GM20000 (cell line): ENCODE data around the gene PLEKHF1.
"Not testable (repeated sequence)": the region's sequence is repeated elsewhere in the genome, so short reads cannot be mapped to it uniquely, and the experiment has no call there.

Experiments
- DNase-seq: peaks from one replicate; pipeline ENCODE4 v3.0.0; 2012; ENCODE audit warnings: low spot score
- TF ChIP-seq, protein P1 (sequence below): IDR thresholded peaks from 2 replicates; pipeline ENCODE4 v1.5.1; 2012; ENCODE audit warnings: mild to moderate bottlenecking, control low read depth; ENCODE audit errors: extremely low read depth, missing control alignments

Gene PLEKHF1

GRCh38 chr19:29708554-29709439, 43.5 kb downstream of the PLEKHF1 start:
- no peak for DNase-seq
- TF ChIP-seq, protein P1, sequence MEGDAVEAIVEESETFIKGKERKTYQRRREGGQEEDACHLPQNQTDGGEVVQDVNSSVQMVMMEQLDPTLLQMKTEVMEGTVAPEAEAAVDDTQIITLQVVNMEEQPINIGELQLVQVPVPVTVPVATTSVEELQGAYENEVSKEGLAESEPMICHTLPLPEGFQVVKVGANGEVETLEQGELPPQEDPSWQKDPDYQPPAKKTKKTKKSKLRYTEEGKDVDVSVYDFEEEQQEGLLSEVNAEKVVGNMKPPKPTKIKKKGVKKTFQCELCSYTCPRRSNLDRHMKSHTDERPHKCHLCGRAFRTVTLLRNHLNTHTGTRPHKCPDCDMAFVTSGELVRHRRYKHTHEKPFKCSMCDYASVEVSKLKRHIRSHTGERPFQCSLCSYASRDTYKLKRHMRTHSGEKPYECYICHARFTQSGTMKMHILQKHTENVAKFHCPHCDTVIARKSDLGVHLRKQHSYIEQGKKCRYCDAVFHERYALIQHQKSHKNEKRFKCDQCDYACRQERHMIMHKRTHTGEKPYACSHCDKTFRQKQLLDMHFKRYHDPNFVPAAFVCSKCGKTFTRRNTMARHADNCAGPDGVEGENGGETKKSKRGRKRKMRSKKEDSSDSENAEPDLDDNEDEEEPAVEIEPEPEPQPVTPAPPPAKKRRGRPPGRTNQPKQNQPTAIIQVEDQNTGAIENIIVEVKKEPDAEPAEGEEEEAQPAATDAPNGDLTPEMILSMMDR, result no peak

DNA sequence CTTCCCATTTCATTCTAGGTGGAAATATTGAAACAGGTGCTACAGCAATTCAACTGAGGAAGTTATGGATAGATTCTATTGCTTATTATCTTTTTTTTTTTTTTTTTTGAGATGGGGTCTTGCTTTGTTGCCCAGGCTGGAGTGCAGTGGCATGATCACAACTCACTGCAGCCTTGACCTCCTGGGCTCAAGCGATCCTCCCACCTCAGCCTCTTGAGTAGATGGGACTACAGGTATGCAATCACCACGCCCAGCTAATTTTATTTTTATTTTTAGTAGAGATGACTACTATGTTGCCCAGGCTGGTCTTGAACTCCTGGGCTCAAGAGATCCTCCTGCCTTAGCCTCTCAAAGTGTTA, 44.2 kb downstream of the PLEKHF1 start:
- not testable (repeated sequence) for DNase-seq

DNA sequence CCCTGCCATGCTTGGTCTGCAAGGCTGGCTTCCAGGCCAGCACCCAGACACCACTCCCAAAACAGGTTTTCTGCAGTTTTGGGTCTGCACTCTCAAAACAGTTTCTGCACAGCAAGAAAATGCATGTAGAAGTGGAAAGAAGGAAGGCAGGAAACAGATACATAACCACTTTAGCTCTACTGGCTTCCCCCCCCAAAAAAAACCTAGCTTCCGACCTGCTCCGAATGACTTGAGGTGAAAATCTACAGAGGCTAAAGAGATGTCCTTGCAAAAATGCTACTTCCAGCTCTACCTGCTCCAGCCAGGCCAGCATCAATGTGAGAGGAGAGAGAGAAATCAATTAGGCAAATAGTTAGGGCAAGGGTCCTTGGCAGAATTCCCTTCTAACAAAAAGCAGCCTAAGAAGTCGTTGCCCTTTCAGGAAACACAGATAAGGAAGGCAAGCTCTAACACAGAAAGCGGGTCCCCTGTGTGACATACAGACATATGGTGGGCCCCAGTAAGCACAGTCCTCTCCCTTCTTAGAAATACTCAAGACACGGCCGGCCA, 46.4 kb downstream of the PLEKHF1 start:
- no peak for DNase-seq
- TF ChIP-seq, protein P1, result no peak

DNA sequence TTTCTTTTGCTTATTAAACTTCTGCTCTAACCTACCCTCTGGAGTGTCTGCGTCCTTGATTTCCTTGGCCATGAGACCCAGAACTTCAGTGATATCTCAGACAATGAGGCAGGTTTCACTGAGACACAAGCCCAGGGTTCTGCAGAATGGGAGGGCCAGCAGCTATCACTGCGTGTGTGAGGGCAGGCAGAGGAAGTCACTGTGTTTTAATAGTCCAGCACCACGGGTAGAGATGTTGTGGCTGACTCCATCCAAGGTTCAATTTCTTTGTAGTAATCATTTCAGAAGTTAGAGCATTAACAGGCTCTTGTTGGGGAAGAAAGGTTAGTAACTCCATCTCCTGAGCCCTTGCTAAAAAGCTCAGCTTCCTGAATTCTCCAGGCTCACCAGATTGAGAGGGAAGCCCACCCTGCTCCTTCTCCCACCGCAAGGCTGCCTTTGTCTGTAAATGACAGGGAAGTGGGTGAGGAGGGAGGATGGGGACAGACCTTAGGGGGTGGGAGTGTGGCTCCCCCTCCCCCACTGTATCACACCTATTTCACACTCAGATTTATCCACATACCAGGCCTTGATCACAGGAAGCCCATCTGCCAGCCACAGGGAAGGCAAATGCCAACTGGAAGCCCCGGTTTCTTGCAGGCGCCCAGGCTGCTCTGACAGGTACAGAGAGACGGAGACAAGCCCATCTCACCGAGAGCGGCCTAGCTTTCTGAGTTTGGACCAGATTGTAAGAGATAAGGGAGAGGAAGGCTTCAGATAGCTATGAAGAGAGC, 47.7 kb downstream of the PLEKHF1 start:
- TF ChIP-seq, protein P1, result no peak
- no peak for DNase-seq

GRCh38 chr19:29714371-29714952, 49.2 kb downstream of the PLEKHF1 start:
- no peak for DNase-seq
- TF ChIP-seq, protein P1, result no peak

DNA sequence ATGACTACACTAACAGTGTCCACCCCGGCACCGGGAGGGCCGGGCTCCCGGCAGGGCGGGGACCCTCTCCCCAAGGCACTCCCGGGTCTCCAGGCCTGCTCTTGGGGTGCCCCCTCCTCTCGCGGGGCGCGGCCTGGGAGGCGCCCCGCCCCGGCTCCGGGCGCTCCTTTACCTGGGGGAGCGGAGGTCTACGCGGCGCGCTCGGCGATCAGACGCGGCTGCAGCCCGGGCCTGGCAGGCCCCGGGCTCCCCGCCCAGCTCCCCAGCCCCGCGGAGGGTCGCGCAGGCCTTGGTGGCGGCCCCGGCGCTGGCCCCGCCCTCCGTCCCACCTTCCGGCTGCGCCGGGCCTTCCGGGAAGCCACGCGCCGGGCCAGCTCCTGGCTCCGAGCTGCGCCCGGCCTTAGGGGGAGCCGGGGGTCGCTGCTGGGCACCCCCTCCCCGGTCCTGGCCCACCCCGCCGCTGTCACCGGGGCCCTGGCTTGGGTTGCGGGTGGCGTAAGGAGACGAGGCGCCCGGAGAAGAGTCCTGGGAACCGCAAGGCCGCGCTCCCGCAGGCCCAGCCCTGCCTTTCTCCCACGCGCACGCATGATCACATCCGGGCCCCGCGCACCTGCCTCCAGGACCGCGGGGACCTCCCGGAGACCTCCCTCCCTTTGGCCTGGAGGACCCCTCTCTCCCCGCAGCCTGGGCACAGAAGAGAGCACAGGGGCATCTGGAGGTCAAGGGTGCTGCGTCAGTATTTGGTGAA, 49.9 kb downstream of the PLEKHF1 start, which contains the start of gene C19orf12:
C19orf12 (minus strand) TSS at position 309 of the 748 bp plus-strand sequence. CDS start 6,848 bp downstream, outside the sequence.
- DNase-seq, result peak; percentile 87
- TF ChIP-seq, protein P1, result no peak
